GM12878 (cell line): ENCODE measurements around the gene GABRB3. TPM values are rescaled to one million over a fixed set of nuclear protein-coding genes. Genes with fewer than 3 reads are reported as not detected.

Experiments used
- ATAC-seq: fragments of 200-7000 bp; cut with Tn5 transposase; 3 replicates; pipeline ENCODE4 v1.9.1; 2020; ENCODE audit warnings: mild to moderate bottlenecking, moderate library complexity
- BruUV-seq: library from RNA; stranded (reverse); fragments of 400-500 nt; replicated peaks from 2 replicates; lab custom pipeline; 2021; lab: Mats Ljungman, UMichigan
- CTCF ChIA-PET: fragments of 300-600 bp; sonication (Branson Sonifier 250); formaldehyde crosslinking; extraction: SDS; loops from one replicate; lab custom pipeline; 2021; ENCODE audit warnings: inconsistent platforms; lab: Yijun Ruan, JAX
- POLR2A ChIA-PET: fragments of 350-600 bp; formaldehyde crosslinking; extraction: SDS; loops from one replicate; lab custom pipeline; 2021; ENCODE audit warnings: inconsistent platforms; lab: Charles Lee
- RAD21 ChIA-PET: fragments of 300-600 bp; sonication (Branson Sonifier 250); formaldehyde crosslinking; loops from one replicate; lab custom pipeline; 2023; ENCODE audit warnings: antibody characterized with exemption; ENCODE audit not compliant: unreplicated experiment; lab: Charles Lee
- SMC1A ChIA-PET: fragments of 300-600 bp; sonication (Branson Sonifier 250); formaldehyde crosslinking; loops from one replicate; lab custom pipeline; 2023; ENCODE audit not compliant: unreplicated experiment, uncharacterized antibody; lab: Charles Lee
- DNase-seq: peaks from one replicate; pipeline ENCODE4 v3.0.0-alpha.2; 2011; ENCODE audit warnings: low read depth, low spot score
- FAIRE-seq: peaks from 3 replicates; lab custom pipeline; 2011; peaks lifted over from hg19 to GRCh38; lab: Jason Lieb, UNC
- H2AFZ ChIP-seq: 2 replicates; pipeline ENCODE4 v1.6.0; 2011; ENCODE audit warnings: low read depth, low read length, control low read depth; ENCODE audit not compliant: control insufficient read depth
- H3K27ac ChIP-seq: 2 replicates; pipeline ENCODE4 v1.5.1; 2011; ENCODE audit warnings: control low read depth; ENCODE audit not compliant: control insufficient read depth, insufficient read depth
- H3K27me3 ChIP-seq, 2 experiments: replicated peaks in 1 of 2; 2 replicates each; pipeline versions ENCODE4 v1.6.0 to v1.6.1; 2011; ENCODE audit warnings: low read length in 1 of 2; ENCODE audit not compliant: control insufficient read depth in 2 of 2, insufficient read depth in 2 of 2
- H3K36me3 ChIP-seq, 2 experiments: 2 replicates each; pipeline ENCODE4 v1.5.1; 2011; ENCODE audit warnings: low read length in 1 of 2; ENCODE audit not compliant: control insufficient read depth in 2 of 2, insufficient read depth in 2 of 2
- H3K4me1 ChIP-seq: 2 replicates; pipeline ENCODE4 v1.6.1; 2011; ENCODE audit warnings: mild to moderate bottlenecking, low read length, moderate library complexity, mixed read lengths; ENCODE audit not compliant: control insufficient read depth, insufficient read depth
- H3K4me2 ChIP-seq: 2 replicates; pipeline ENCODE4 v1.6.0; 2011; ENCODE audit warnings: control low read depth; ENCODE audit not compliant: control insufficient read depth, insufficient read depth
- H3K4me3 ChIP-seq: fragments of 200-600 bp; sonication (generic); 2 replicates; pipeline ENCODE4 v1.5.1; 2016
- H3K79me2 ChIP-seq: 2 replicates; pipeline ENCODE4 v1.6.0; 2011; ENCODE audit warnings: low read length; ENCODE audit not compliant: control insufficient read depth, insufficient read depth
- H3K9ac ChIP-seq: 2 replicates; pipeline ENCODE4 v1.8.0; 2011; ENCODE audit warnings: low read length, control low read depth, mixed read lengths; ENCODE audit not compliant: control insufficient read depth, insufficient read depth
- H3K9me3 ChIP-seq: replicated peaks from 3 replicates; pipeline ENCODE4 v1.5.1; 2011; ENCODE audit warnings: mild to moderate bottlenecking, low read length; ENCODE audit not compliant: control insufficient read depth, insufficient read depth
- H4K20me1 ChIP-seq: 2 replicates; pipeline ENCODE4 v1.6.0; 2011; ENCODE audit not compliant: control insufficient read depth, insufficient read depth
- ATF3 ChIP-seq: IDR thresholded peaks from 2 replicates; pipeline ENCODE4 v1.6.1; 2011; ENCODE audit warnings: low read depth, mild to moderate bottlenecking, low read length, moderate library complexity, borderline replicate concordance; ENCODE audit errors: extremely low read depth
- EGR1 ChIP-seq, 2 experiments: IDR thresholded peaks; 1 replicate in 1 of 2; 2 replicates in 1 of 2; pipeline ENCODE4 v1.6.1; 2011 to 2012; ENCODE audit warnings: low read depth in 2 of 2, low read length in 2 of 2, borderline replicate concordance in 1 of 2, mild to moderate bottlenecking in 1 of 2, moderate library complexity in 1 of 2
- KLF5 ChIP-seq: fragments of 450-650 bp; IDR thresholded peaks from 2 replicates; pipeline ENCODE4 v1.6.1; 2014; ENCODE audit warnings: mild to moderate bottlenecking; ENCODE audit not compliant: partially characterized antibody
- MEF2B ChIP-seq: fragments of 450-650 bp; IDR thresholded peaks from 2 replicates; pipeline ENCODE4 v1.6.1; 2018; ENCODE audit warnings: mild to moderate bottlenecking, moderate library complexity; ENCODE audit not compliant: partially characterized antibody, poor library complexity, severe bottlenecking
- MTA2 ChIP-seq: fragments of 450-650 bp; IDR thresholded peaks from 2 replicates; pipeline ENCODE4 v1.6.1; 2016; ENCODE audit warnings: low read depth, mild to moderate bottlenecking, moderate library complexity
- NFXL1 ChIP-seq: fragments of 450-650 bp; IDR thresholded peaks from 2 replicates; pipeline ENCODE4 v1.6.1; 2017; ENCODE audit warnings: antibody characterized with exemption, mild to moderate bottlenecking, borderline replicate concordance
- NR2C2 ChIP-seq: IDR thresholded peaks from 2 replicates; pipeline ENCODE4 v1.6.1; 2011; ENCODE audit warnings: borderline replicate concordance, low read depth; ENCODE audit not compliant: control insufficient read depth, insufficient read length
- PML ChIP-seq: IDR thresholded peaks from 2 replicates; pipeline ENCODE4 v1.6.1; 2012; ENCODE audit warnings: low read length, inconsistent platforms
- RFX5 ChIP-seq: IDR thresholded peaks from 2 replicates; pipeline ENCODE4 v1.6.1; 2011; ENCODE audit warnings: low read depth, low read length, improper control_type of control experiment
- SREBF1 ChIP-seq: IDR thresholded peaks from 2 replicates; pipeline ENCODE4 v1.6.1; 2012; ENCODE audit warnings: mild to moderate bottlenecking, low read length
- USF2 ChIP-seq: IDR thresholded peaks from 2 replicates; pipeline ENCODE4 v1.6.1; 2011; ENCODE audit warnings: low read depth, low read length, improper control_type of control experiment, borderline replicate concordance
- ZBTB11 ChIP-seq: fragments of 450-650 bp; formaldehyde crosslinking; IDR thresholded peaks from 2 replicates; pipeline ENCODE4 v1.5.0; 2022; ENCODE audit warnings: mild to moderate bottlenecking, missing genetic modification characterization
- ZNF217 ChIP-seq: fragments of 450-650 bp; IDR thresholded peaks from 2 replicates; pipeline ENCODE4 v1.6.1; 2017; ENCODE audit warnings: antibody characterized with exemption, mild to moderate bottlenecking
- WGBS: methylation state at CpG from one replicate; pipeline ENCODE4 v1.1.6; 2016; ENCODE audit warnings: low lambda C conversion rate; ENCODE audit not compliant: insufficient replicate concordance, insufficient coverage; ENCODE audit errors: missing lambda C conversion rate; 5-methylcytosine and 5-hydroxymethylcytosine counted together
- in situ Hi-C: fragments of 300-500 bp; cut with MboI; formaldehyde crosslinking; loops from 9 replicates; pipeline ENCODE4 v1.14.3; 2018; ENCODE audit warnings: mixed read lengths
- intact Hi-C: fragments of 100-400 bp; cut with micrococcal nuclease; formaldehyde crosslinking; loops from one replicate; pipeline ENCODE4 v1.14.2; 2022; ENCODE audit not compliant: unreplicated experiment
- polyA plus RNA-seq, 11 experiments: library from polyadenylated mRNA; depleted of rRNA in 4 of 11; unstranded in 6 of 11; stranded (reverse) in 5 of 11; fragments of >200 nt; fragmentation: Nextera tagmentation in 4 of 11; fragmentation: Illumina TruSeq in 1 of 11; extraction: Ambion mirVana in 4 of 11; extraction: Trizol in 1 of 11; gene quantifications; 1 replicate in 1 of 11; 2 replicates in 10 of 11; pipeline versions ENCODE4 v1.2.1 to v1.2.3, GENCODE V29; 2011 to 2016; ENCODE audit warnings: inconsistent platforms in 2 of 11, missing spikeins in 2 of 11, low read depth in 1 of 11
- total RNA-seq, 4 experiments: library from RNA; depleted of rRNA in 3 of 4; stranded (reverse); fragments of >200 nt in 3 of 4; fragmentation: Illumina TruSeq in 1 of 4; extraction: Trizol in 1 of 4; gene quantifications; 2 replicates each; pipeline versions ENCODE4 v1.2.1 to v1.2.3, GENCODE V29; 2013 to 2021
- TF ChIP-seq, protein P1 (sequence below): IDR thresholded peaks from 2 replicates; pipeline ENCODE4 v1.6.1; 2011; ENCODE audit warnings: mild to moderate bottlenecking, low read depth, low read length, moderate library complexity; ENCODE audit not compliant: insufficient replicate concordance
- TF ChIP-seq, protein P2 (sequence below): fragments of 450-650 bp; IDR thresholded peaks from 2 replicates; pipeline ENCODE4 v1.6.1; 2017; ENCODE audit warnings: low read depth, mild to moderate bottlenecking, moderate library complexity

The GABRB3 gene
- total and polyA plus RNA-seq, 10 of the 15 experiments (the other 5 are each of a cell fraction or from before 2014, with no cell fraction given) = 0.05 to 0.08 (median 0.05) TPM; not detected in 7

DNA sequence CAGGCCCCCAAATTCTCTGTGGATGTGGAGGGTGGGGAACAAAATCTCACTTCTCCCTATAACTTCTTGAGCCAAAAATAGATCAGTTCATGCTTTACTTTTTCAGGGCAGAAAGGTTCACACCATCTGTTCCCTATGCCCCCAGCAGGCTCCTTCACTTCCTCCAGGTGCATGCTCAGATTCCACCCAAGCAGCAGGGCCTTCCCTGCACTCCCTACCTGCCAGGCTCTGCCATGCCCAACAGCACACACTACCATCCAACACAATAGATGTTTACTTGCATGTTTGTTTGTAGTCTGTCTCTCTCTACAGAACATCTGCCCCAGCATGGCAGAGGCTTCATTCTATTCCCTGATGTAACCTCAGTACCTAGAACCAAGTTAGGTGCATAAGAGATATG, 43.3 kb downstream of the GABRB3 start (continued):
- TF ChIP-seq ZBTB11 (CRISPR knock-in tag) (no peak), NFXL1 (no peak), EGR1 (IDR thresholded peaks at IDR 0.05; ENCODE audit: borderline replicate concordance in 1 of 2, low read depth in 2 of 2, low read length in 2 of 2) (no peak), SREBF1 (no peak)
- TF ChIP-seq, protein P1, sequence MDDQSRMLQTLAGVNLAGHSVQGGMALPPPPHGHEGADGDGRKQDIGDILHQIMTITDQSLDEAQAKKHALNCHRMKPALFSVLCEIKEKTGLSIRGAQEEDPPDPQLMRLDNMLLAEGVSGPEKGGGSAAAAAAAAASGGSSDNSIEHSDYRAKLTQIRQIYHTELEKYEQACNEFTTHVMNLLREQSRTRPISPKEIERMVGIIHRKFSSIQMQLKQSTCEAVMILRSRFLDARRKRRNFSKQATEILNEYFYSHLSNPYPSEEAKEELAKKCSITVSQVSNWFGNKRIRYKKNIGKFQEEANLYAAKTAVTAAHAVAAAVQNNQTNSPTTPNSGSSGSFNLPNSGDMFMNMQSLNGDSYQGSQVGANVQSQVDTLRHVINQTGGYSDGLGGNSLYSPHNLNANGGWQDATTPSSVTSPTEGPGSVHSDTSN = no peak
- TF ChIP-seq, all 136 proteins: peak for 0

DNA sequence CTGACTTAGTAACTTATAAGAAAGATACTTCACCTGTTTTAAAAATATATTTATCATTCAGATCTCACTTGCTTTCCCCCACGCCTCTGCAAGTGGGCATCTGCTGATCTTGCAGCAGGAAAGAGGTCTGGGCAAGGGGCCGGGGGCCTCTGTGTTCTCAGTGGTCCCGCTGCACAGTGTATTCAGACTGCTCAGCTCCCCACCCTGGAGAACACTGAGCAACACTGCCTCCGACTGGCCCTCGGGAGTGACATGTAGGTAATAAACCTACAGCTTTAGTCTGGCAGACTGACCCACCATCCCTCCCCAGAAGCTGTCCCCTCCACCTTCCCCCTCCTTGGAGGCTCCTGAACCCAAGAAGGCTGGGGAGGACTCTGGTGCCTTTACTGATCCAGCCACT, 43.8 kb downstream of the GABRB3 start:
- no peak overlapping the region for H3K4me2 ChIP-seq
- no peaks in the 10 kb centered on the region for H4K20me1 ChIP-seq
- no peak overlapping the region for H3K27ac ChIP-seq
- in situ Hi-C loops (loop anchor here (10.0 kb wide), 1 partner anchor 64 kb away; no protein-coding TSS in a partner anchor), intact Hi-C loops (no loop called here)
- no peaks in the 10 kb centered on the region for H3K4me1 ChIP-seq
- WGBS = 8% methylated on average over 5 of the region's 5 CpGs
- no peak overlapping the region for H3K9ac ChIP-seq
- FAIRE-seq = no peak
- ATAC-seq = no peak
- no peak for DNase-seq
- POLR2A ChIA-PET = no interaction called here
- SMC1A ChIA-PET = no interaction called here
- H3K36me3 ChIP-seq = no peaks in the 10 kb centered on the region
- CTCF ChIA-PET = no interaction called here
- H2AFZ ChIP-seq = no peak overlapping the region
- RAD21 ChIA-PET = no interaction called here
- BruUV-seq = no TSS peak
- no peaks in the 10 kb centered on the region for H3K27me3 ChIP-seq
- no peak overlapping the region for H3K4me3 ChIP-seq
- no peaks in the 10 kb centered on the region; the same call in 2 of the 3 replicates for H3K9me3 ChIP-seq
- no peaks in the 10 kb centered on the region for H3K79me2 ChIP-seq
- TF ChIP-seq USF2 (no peak), NR2C2 (no peak), MTA2 (no peak), ATF3 (no peak), ZNF217 (no peak), KLF5 (no peak), PML (no peak), RFX5 (no peak), MEF2B (no peak)
- TF ChIP-seq, protein P2, sequence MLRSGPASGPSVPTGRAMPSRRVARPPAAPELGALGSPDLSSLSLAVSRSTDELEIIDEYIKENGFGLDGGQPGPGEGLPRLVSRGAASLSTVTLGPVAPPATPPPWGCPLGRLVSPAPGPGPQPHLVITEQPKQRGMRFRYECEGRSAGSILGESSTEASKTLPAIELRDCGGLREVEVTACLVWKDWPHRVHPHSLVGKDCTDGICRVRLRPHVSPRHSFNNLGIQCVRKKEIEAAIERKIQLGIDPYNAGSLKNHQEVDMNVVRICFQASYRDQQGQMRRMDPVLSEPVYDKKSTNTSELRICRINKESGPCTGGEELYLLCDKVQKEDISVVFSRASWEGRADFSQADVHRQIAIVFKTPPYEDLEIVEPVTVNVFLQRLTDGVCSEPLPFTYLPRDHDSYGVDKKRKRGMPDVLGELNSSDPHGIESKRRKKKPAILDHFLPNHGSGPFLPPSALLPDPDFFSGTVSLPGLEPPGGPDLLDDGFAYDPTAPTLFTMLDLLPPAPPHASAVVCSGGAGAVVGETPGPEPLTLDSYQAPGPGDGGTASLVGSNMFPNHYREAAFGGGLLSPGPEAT = no peak
